ENCODE measurements around the gene GAB1. TPM values are rescaled to one million over a fixed set of nuclear protein-coding genes. Genes with fewer than 3 reads are reported as not detected.

GAB1 gene
- total RNA-seq, 3 donors from 2014 or later = 0.30 to 0.95 (median 0.61) TPM

DNA sequence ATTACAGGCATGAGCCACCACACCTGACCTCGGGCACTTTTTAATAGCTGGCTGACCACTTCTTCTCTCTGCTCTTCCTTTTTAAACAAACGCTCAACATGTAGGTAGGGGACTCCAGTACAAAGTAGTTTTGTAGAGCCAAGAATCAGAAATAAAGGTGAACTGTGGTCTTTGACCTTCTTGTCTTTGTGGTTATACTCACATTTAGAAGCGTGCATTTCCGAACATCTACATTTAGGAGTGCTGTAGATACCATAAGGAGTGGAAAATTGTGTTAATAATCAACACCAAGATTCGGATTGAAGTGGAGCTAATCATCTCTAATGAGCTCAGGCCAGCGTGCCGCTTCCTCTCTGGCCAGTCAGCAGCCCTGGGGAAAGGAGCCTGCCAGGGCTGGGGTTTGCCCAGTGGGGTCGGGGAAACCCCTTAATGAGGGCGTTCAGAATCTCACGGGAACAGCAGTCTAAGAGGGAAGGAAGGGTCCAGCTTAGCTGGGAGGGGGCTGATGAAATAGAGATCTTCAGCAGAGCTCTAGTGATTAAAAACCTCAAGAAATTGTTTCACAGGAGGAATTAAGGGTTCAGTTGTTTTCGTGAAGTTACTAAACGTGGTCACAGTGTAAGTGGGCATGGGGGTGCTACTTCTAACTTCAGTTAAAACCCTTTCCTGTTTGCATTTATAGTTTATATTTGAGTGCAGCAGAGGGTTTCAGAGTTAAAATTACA is 81.2 kb downstream of the GAB1 start:
- peaks cover 3% of the 10 kb centered on the region for H3K4me1 Mint-ChIP-seq (ENCODE audit: low read depth)
- ATAC-seq = no peak
- H3K27me3 Mint-ChIP-seq (ENCODE audit: low read depth) = peaks cover 16% of the 10 kb centered on the region

GRCh38 chr4:143420227-143420626 is 83.6 kb downstream of the GAB1 start:
- H3K27me3 Mint-ChIP-seq (ENCODE audit: low read depth) = peaks cover 16% of the 10 kb centered on the region
- no peak for ATAC-seq
- DNase-seq = no peak
- no peak overlapping the region for H3K4me3 Mint-ChIP-seq
- H3K36me3 Mint-ChIP-seq (ENCODE audit: insufficient read depth) = no peaks in the 10 kb centered on the region
- H3K9me3 Mint-ChIP-seq = no peaks in the 10 kb centered on the region
- H3K4me1 Mint-ChIP-seq (ENCODE audit: low read depth) = peaks cover 3% of the 10 kb centered on the region

More for the DNA sequence above, 81.2 kb downstream of the GAB1 start:
- Mint-ChIP-seq H3K36me3 (ENCODE audit: insufficient read depth) (no peaks in the 10 kb centered on the region), H3K4me3 (no peak overlapping the region), H3K9me3 (no peaks in the 10 kb centered on the region)
- DNase-seq = no peak

DNA sequence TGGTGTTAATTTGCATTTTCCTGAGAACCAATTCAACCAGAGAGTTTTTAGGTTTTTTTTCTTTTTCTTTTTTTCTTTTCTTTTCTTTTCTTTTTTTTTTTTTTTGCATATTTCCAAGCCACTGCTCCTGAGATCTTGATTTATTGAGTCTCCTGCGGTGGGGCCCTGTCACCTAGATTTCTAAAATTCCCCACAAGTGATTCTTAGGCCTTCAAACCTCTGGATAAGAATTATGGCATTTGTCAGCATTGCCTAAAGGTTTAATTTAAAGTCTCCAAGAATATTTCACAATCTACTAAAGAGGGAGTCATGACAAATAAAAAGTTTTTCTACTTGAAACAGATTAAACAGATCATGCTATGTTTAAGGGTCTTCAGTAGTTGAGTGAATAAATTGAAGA is 84.9 kb downstream of the GAB1 start:
- Mint-ChIP-seq H3K36me3 (ENCODE audit: insufficient read depth) (no peaks in the 10 kb centered on the region), H3K27me3 (ENCODE audit: low read depth) (peaks cover 14% of the 10 kb centered on the region), H3K4me3 (no peak overlapping the region), H3K9me3 (no peaks in the 10 kb centered on the region), H3K4me1 (ENCODE audit: low read depth) (peaks cover 3% of the 10 kb centered on the region)
- ATAC-seq (no peak), DNase-seq (no peak)

DNA sequence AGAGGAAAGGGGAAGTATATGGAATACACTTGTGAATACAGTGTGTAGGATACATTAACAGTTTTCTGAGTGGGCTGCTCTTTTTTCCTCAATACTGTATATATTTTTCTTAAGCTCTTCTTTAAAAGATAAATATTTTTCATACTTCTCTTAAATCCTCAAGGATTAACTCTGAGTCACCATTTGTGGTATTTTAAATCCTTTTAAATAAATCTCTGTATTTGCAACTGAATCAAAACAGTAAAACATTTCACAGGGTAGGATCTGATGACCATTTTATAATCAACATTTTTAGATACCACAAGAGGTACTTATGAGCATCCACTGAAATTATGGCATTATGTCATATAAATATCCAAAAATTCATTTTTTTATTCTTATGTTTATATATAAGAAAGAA is 87.6 kb downstream of the GAB1 start:
- ATAC-seq (no peak), DNase-seq (no peak)
- no peaks in the 10 kb centered on the region for H3K36me3 Mint-ChIP-seq (ENCODE audit: insufficient read depth)
- no peak overlapping the region for H3K4me3 Mint-ChIP-seq
- peaks cover 2% of the 10 kb centered on the region for H3K27me3 Mint-ChIP-seq (ENCODE audit: low read depth)
- no peaks in the 10 kb centered on the region for H3K9me3 Mint-ChIP-seq
- no peaks in the 10 kb centered on the region for H3K4me1 Mint-ChIP-seq (ENCODE audit: low read depth)

- Mint-ChIP-seq H3K4me1 (ENCODE audit: low read depth) (no peaks in the 10 kb centered on the region), H3K9me3 (peaks cover 4% of the 10 kb centered on the region), H3K27me3 (ENCODE audit: low read depth) (no peaks in the 10 kb centered on the region), H3K36me3 (ENCODE audit: insufficient read depth) (no peaks in the 10 kb centered on the region), H3K4me3 (no peak overlapping the region)
- no peak for ATAC-seq
- no peak for DNase-seq
These were observed 95.0 kb downstream of the GAB1 start for GRCh38 chr4:143431526-143432257.

DNA sequence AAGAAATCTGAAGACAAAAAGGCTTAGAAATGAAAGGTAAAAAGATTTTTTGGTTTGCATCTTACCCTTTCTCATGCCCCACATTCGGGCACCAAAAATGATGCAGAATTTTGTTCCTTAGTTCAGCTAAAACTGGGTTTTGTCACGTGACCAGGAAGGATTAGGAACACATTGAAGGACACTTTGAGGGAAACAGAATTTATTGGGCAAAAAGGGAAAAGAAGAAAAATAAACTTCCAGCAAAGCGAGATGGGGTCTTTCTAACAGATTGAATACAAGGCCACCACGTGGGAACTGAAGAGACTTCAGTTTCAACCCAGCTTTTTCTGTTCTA is 95.5 kb downstream of the GAB1 start:
- no peaks in the 10 kb centered on the region for H3K27me3 Mint-ChIP-seq (ENCODE audit: low read depth)
- H3K4me1 Mint-ChIP-seq (ENCODE audit: low read depth) = no peaks in the 10 kb centered on the region
- ATAC-seq (no peak), DNase-seq (no peak)
- H3K36me3 Mint-ChIP-seq (ENCODE audit: insufficient read depth) = no peaks in the 10 kb centered on the region
- H3K9me3 Mint-ChIP-seq = peaks cover 4% of the 10 kb centered on the region
- no peak overlapping the region for H3K4me3 Mint-ChIP-seq

- no peaks in the 10 kb centered on the region for H3K36me3 Mint-ChIP-seq (ENCODE audit: insufficient read depth)
- H3K9me3 Mint-ChIP-seq = peaks cover 4% of the 10 kb centered on the region
- H3K4me3 Mint-ChIP-seq = no peak overlapping the region
- H3K4me1 Mint-ChIP-seq (ENCODE audit: low read depth) = no peaks in the 10 kb centered on the region
- DNase-seq = no peak
- peaks cover 3% of the 10 kb centered on the region for H3K27me3 Mint-ChIP-seq (ENCODE audit: low read depth)
- ATAC-seq = no peak
These were observed 96.6 kb downstream of the GAB1 start for GRCh38 chr4:143433231-143433630.

DNA sequence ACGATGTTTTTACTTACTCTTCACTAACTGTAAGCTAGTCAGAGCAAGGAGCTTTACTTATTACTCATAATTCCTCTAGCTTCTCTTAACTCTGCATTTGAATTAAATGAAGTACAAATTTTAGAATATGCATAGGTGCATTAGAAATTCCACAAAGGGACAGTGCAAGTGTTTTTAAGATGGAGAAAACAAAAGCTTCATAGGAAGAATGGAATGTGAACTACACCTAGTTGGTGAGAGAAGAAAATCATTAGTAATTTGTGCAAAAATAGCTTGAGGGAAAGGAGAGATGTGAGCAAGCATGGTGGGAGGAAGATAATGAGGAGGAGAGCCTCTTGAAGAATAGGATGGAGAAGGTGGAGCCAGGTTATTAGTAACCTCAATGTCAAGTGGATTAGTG is 99.3 kb downstream of the GAB1 start:
- Mint-ChIP-seq H3K4me1 (ENCODE audit: low read depth) (no peaks in the 10 kb centered on the region), H3K27me3 (ENCODE audit: low read depth) (peaks cover 4% of the 10 kb centered on the region), H3K36me3 (ENCODE audit: insufficient read depth) (no peaks in the 10 kb centered on the region), H3K4me3 (no peak overlapping the region), H3K9me3 (peaks cover 1% of the 10 kb centered on the region)
- ATAC-seq = no peak
- no peak for DNase-seq

GRCh38 chr4:143437476-143437875 is 100.8 kb downstream of the GAB1 start:
- no peaks in the 10 kb centered on the region for H3K9me3 Mint-ChIP-seq
- ATAC-seq (no peak), DNase-seq (no peak)
- no peaks in the 10 kb centered on the region for H3K4me1 Mint-ChIP-seq (ENCODE audit: low read depth)
- H3K27me3 Mint-ChIP-seq (ENCODE audit: low read depth) = peaks cover 4% of the 10 kb centered on the region
- no peaks in the 10 kb centered on the region for H3K36me3 Mint-ChIP-seq (ENCODE audit: insufficient read depth)
- no peak overlapping the region for H3K4me3 Mint-ChIP-seq

DNA sequence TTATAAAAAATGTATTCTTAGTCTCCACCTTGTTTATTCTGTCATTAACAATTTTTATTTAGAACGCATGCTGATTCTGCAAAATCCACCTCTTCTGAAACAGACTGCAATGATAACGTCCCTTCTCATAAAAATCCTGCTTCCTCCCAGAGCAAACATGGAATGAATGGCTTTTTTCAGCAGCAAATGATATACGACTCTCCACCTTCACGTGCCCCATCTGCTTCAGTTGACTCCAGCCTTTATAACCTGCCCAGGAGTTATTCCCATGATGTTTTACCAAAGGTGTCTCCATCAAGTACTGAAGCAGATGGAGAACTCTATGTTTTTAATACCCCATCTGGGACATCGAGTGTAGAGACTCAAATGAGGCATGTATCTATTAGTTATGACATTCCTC is 101.3 kb downstream of the GAB1 start:
- no peaks in the 10 kb centered on the region for H3K36me3 Mint-ChIP-seq (ENCODE audit: insufficient read depth)
- H3K27me3 Mint-ChIP-seq (ENCODE audit: low read depth) = peaks cover 4% of the 10 kb centered on the region
- no peak for DNase-seq
- H3K4me1 Mint-ChIP-seq (ENCODE audit: low read depth) = no peaks in the 10 kb centered on the region
- H3K9me3 Mint-ChIP-seq = no peaks in the 10 kb centered on the region
- no peak overlapping the region for H3K4me3 Mint-ChIP-seq
- ATAC-seq = no peak

DNA sequence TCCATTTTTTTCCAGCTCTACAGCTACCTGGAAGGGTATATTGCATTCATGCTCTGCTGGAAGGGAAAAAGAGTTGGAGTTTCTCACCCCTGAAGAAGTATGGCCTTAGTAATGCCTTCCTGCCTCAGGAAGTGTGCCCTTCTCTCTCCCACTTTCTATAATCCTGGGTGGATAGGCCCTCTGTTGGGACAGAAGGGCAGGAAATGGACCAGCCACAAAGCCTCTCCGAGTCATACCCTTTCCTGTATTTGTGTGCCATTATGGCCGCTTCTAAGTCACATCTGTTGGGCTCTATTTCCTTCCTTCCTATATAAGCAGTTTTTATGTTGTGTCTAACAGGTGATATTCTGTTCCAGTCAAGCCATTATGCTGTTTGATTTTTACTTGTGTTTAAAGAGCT is 102.0 kb downstream of the GAB1 start:
- Mint-ChIP-seq H3K9me3 (no peaks in the 10 kb centered on the region), H3K4me3 (no peak overlapping the region), H3K36me3 (ENCODE audit: insufficient read depth) (no peaks in the 10 kb centered on the region), H3K4me1 (ENCODE audit: low read depth) (no peaks in the 10 kb centered on the region), H3K27me3 (ENCODE audit: low read depth) (peaks cover 4% of the 10 kb centered on the region)
- DNase-seq = no peak
- ATAC-seq = no peak

DNA sequence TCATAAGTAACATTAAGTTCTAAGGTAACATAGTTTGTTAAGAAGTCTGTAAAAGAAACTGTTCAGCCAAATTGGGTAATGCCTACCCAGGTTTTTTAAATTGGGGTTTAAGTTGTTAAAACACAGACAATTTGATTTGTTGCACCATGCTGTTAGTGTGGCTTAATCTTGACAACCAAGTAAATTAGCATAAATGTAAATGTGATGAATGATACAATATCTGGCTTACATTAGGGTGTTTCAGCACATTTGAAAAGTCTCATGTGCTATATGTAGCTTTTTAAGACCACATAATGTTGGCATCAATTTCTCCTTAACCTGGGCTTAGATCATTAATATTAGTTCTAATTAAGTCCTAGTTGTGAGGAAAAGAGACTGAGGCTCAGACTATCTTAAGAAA is 104.4 kb downstream of the GAB1 start:
- no peak for DNase-seq
- Mint-ChIP-seq H3K9me3 (peaks cover 5% of the 10 kb centered on the region), H3K4me3 (no peak overlapping the region), H3K27me3 (ENCODE audit: low read depth) (peaks cover 6% of the 10 kb centered on the region), H3K4me1 (ENCODE audit: low read depth) (no peaks in the 10 kb centered on the region), H3K36me3 (ENCODE audit: insufficient read depth) (no peaks in the 10 kb centered on the region)
- ATAC-seq = no peak

DNA sequence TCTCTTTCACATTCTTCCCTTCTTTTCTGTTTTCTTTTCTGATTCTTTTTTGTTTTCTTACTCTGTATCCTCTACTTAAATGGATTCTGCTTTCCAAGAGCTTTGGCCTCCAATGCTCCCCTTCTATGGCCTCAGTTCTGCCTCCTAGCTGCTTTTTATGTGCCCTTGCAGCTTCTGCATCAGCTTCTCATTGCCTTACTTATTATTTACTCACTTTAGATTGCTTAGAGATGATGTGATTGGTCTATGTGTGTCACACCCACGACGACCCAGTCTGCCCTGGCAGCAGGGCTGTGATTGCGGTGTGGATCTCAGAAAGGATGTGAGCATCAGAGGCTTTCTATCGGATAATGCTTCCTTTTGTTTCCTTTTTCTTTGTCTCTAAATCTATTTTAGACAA is 105.0 kb downstream of the GAB1 start:
- Mint-ChIP-seq H3K27me3 (ENCODE audit: low read depth) (peaks cover 6% of the 10 kb centered on the region), H3K4me1 (ENCODE audit: low read depth) (no peaks in the 10 kb centered on the region), H3K4me3 (no peak overlapping the region), H3K9me3 (peaks cover 5% of the 10 kb centered on the region), H3K36me3 (ENCODE audit: insufficient read depth) (no peaks in the 10 kb centered on the region)
- no peak for DNase-seq
- no peak for ATAC-seq

DNA sequence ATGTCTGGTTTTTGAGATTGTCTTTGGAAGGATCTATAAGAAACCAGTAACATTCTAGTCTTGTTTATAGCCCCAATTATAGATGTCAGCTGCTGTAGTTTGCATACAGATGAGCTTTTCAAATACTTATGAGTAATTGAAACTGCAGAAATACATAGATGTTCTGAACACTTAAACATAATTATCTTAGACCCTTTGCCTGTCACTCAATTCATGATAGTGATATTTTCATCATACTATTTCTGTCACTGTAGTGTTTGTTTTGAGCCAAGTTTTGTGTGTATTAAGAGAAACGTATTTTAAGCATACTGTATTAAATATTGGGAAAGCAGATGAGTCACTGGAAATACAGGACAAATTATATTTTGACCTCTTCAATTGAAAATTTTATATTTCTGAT is 107.1 kb downstream of the GAB1 start:
- Mint-ChIP-seq H3K4me1 (ENCODE audit: low read depth) (no peaks in the 10 kb centered on the region), H3K9me3 (peaks cover 5% of the 10 kb centered on the region), H3K36me3 (ENCODE audit: insufficient read depth) (no peaks in the 10 kb centered on the region), H3K27me3 (ENCODE audit: low read depth) (peaks cover 5% of the 10 kb centered on the region), H3K4me3 (no peak overlapping the region)
- DNase-seq (no peak), ATAC-seq (no peak)

- Mint-ChIP-seq H3K4me1 (ENCODE audit: low read depth) (no peaks in the 10 kb centered on the region), H3K27me3 (ENCODE audit: low read depth) (peaks cover 7% of the 10 kb centered on the region), H3K9me3 (no peaks in the 10 kb centered on the region), H3K4me3 (no peak overlapping the region), H3K36me3 (ENCODE audit: insufficient read depth) (no peaks in the 10 kb centered on the region)
- DNase-seq (no peak), ATAC-seq (no peak)
These were observed 114.5 kb downstream of the GAB1 start for GRCh38 chr4:143451186-143451585.
